ENCODE data around the gene CAPN1. TPM values are rescaled to one million over a fixed set of nuclear protein-coding genes. Genes with fewer than 3 reads are reported as not detected.

Gene CAPN1
- polyA plus RNA-seq, 2 donors = 323 to 450 TPM

Other genes starting within 250 kb of the CAPN1 start
- not detected for gene GPHA2, start 246.0 kb upstream of the CAPN1 start, polyA plus RNA-seq
- gene MAJIN, start 209.8 kb upstream of the CAPN1 start, polyA plus RNA-seq = not detected
- under 1 TPM; 0.22 to 0.35 TPM for gene BATF2, start 185.0 kb upstream of the CAPN1 start, polyA plus RNA-seq
- gene ARL2, start 167.8 kb upstream of the CAPN1 start, polyA plus RNA-seq = 10 to 100 TPM; 44.5 to 68.6 TPM
- gene SNX15, start 154.5 kb upstream of the CAPN1 start, polyA plus RNA-seq = 10 to 100 TPM; 14.7 to 15.6 TPM
- gene SAC3D1, start 140.7 kb upstream of the CAPN1 start, polyA plus RNA-seq = 10 to 100 TPM in 1 of 2 donors, 1 to 10 TPM in 1; 6.2 to 12.1 TPM
- 1 to 10 TPM; 3.0 to 6.0 TPM for gene NAALADL1, start 123.4 kb upstream of the CAPN1 start, polyA plus RNA-seq
- 1 to 10 TPM; 4.3 to 8.8 TPM for gene CDCA5, start 97.9 kb upstream of the CAPN1 start, polyA plus RNA-seq
- gene ZFPL1, start 97.7 kb upstream of the CAPN1 start, polyA plus RNA-seq = 10 to 100 TPM; 30.6 to 30.9 TPM
- 10 to 100 TPM; 62.3 to 70.4 TPM for gene VPS51, start 85.7 kb upstream of the CAPN1 start, polyA plus RNA-seq
- 10 to 100 TPM; 48.3 to 68.3 TPM for gene TM7SF2, start 70.1 kb upstream of the CAPN1 start, polyA plus RNA-seq
- 10 to 100 TPM; 12.4 to 13.3 TPM for gene ZNHIT2, start 64.2 kb upstream of the CAPN1 start, polyA plus RNA-seq
- gene FAU, start 59.8 kb upstream of the CAPN1 start, polyA plus RNA-seq = 100 to 1,000 TPM; 789 to 817 TPM
- gene MRPL49, start 59.6 kb upstream of the CAPN1 start, polyA plus RNA-seq = 10 to 100 TPM; 18.9 to 44.3 TPM
- 10 to 100 TPM; 16.4 to 17.8 TPM for gene SYVN1, start 47.4 kb upstream of the CAPN1 start, polyA plus RNA-seq
- gene SPDYC, start 11.7 kb upstream of the CAPN1 start, polyA plus RNA-seq = not detected
- 1 to 10 TPM; 8.5 to 9.2 TPM for gene POLA2, start 80.0 kb downstream of the CAPN1 start, polyA plus RNA-seq
- gene CDC42EP2, start 132.9 kb downstream of the CAPN1 start, polyA plus RNA-seq = 1 to 10 TPM; 4.4 to 4.7 TPM
- 10 to 100 TPM; 12.2 to 17.4 TPM for gene DPF2, start 151.9 kb downstream of the CAPN1 start, polyA plus RNA-seq
- under 1 TPM; 0.10 to 0.16 TPM for gene TIGD3, start 172.8 kb downstream of the CAPN1 start, polyA plus RNA-seq
- gene SLC25A45, start 200.7 kb downstream of the CAPN1 start, polyA plus RNA-seq = 1 to 10 TPM; 2.4 to 6.0 TPM
- 10 to 100 TPM; 25.2 to 27.8 TPM for gene FRMD8, start 204.7 kb downstream of the CAPN1 start, polyA plus RNA-seq
- 1,000 to 10,000 TPM in 1 of 2 donors, 100 to 1,000 TPM in 1; 536 to 1,203 TPM for gene NEAT1, start 240.9 kb downstream of the CAPN1 start, polyA plus RNA-seq

Data from esophagus (tissue), 2 donors.